Right lobe of liver (tissue), 4 donors: Measurements from ENCODE around the gene FKBP10.

Experiments used
- CTCF ChIP-seq, 4 donors: fragments of 200-600 bp in 3 of 4; fragments of 450-650 bp in 1 of 4; IDR thresholded peaks; one replicate each; pipeline versions ENCODE4 v1.5.1 to v1.8.0; 2016 to 2022; ENCODE audit warnings: antibody characterized with exemption in 4 of 4, mild to moderate bottlenecking in 2 of 4
- POLR2A ChIP-seq: fragments of 450-650 bp; IDR thresholded peaks from one replicate; pipeline ENCODE4 v1.6.1; 2017; ENCODE audit warnings: antibody characterized with exemption, mild to moderate bottlenecking
- donor health status: DM: no; HTN: no; CAD: no.
- donor health status: DM: no; HTN: no; CAD: no.
- donor health status: DM: no; HTN: yes; CAD: no.

- TF ChIP-seq CTCF (IDR thresholded peaks at IDR 0.05) (no peak), POLR2A (no peak)
Observed at GRCh38 chr17:41818024-41818423, 5.2 kb downstream of the FKBP10 start.
